Liver (tissue), 9 donors: Measurements from ENCODE around the gene RREB1. TPM values are rescaled to one million over a fixed set of nuclear protein-coding genes. Genes with fewer than 3 reads are reported as not detected.

Experiments
- DNase-seq: peaks from one replicate; pipeline ENCODE4 v3.0.0-alpha.2; 2017; ENCODE audit warnings: low spot score
- H3K27ac ChIP-seq, 2 donors: one replicate each; pipeline ENCODE4 v1.7.0; 2013; ENCODE audit warnings: inconsistent platforms in 2 of 2, low read length in 2 of 2, control low read depth in 1 of 2, low read depth in 1 of 2, mild to moderate bottlenecking in 1 of 2
- H3K27me3 ChIP-seq, 4 donors: one replicate each; pipeline versions ENCODE4 v1.6.1 to v1.7.0; 2013; ENCODE audit warnings: low read length in 3 of 4, inconsistent platforms in 1 of 4, mild to moderate bottlenecking in 1 of 4, moderate library complexity in 1 of 4; ENCODE audit not compliant: control insufficient read depth in 4 of 4, insufficient read depth in 4 of 4
- H3K36me3 ChIP-seq, 4 donors: one replicate each; pipeline versions ENCODE4 v1.6.1 to v1.7.0; 2013; ENCODE audit warnings: low read length in 3 of 4, mild to moderate bottlenecking in 3 of 4, low read depth in 1 of 4, moderate library complexity in 1 of 4; ENCODE audit not compliant: control insufficient read depth in 4 of 4, insufficient read depth in 3 of 4
- H3K4me1 ChIP-seq, 4 donors: one replicate each; pipeline versions ENCODE4 v1.6.1 to v1.7.0; 2013; ENCODE audit warnings: low read length in 3 of 4, mild to moderate bottlenecking in 3 of 4, moderate library complexity in 1 of 4; ENCODE audit not compliant: control insufficient read depth in 4 of 4, insufficient read depth in 4 of 4
- H3K4me3 ChIP-seq, 3 donors: one replicate each; pipeline versions ENCODE4 v1.6.1 to v1.7.0; 2013; ENCODE audit warnings: low read length in 3 of 3, control low read depth in 1 of 3, low read depth in 1 of 3, mild to moderate bottlenecking in 1 of 3
- H3K9ac ChIP-seq, 2 donors: one replicate each; pipeline ENCODE4 v1.7.0; 2013; ENCODE audit warnings: low read length in 2 of 2, mild to moderate bottlenecking in 2 of 2, moderate library complexity in 2 of 2, control low read depth in 1 of 2, low read depth in 1 of 2
- H3K9me3 ChIP-seq, 4 donors: one replicate each; pipeline versions ENCODE4 v1.6.1 to v1.7.0; 2013; ENCODE audit warnings: low read length in 3 of 4; ENCODE audit not compliant: control insufficient read depth in 4 of 4
- ATF3 ChIP-seq: IDR thresholded peaks from 2 replicates; pipeline ENCODE4 v1.6.1; 2016; ENCODE audit warnings: antibody characterized with exemption
- CTCF ChIP-seq: fragments of 150-350 bp; IDR thresholded peaks from 2 replicates; pipeline ENCODE4 v1.5.1; 2017; ENCODE audit warnings: improper control_type of control experiment, low read depth, low read length; ENCODE audit not compliant: missing input control
- EGR1 ChIP-seq, 2 donors: IDR thresholded peaks; 2 replicates each; pipeline ENCODE4 v1.6.1; 2016 to 2018; ENCODE audit warnings: antibody characterized with exemption in 2 of 2, low read depth in 2 of 2
- FOXA1 ChIP-seq: IDR thresholded peaks from 2 replicates; pipeline ENCODE4 v1.6.1; 2016; ENCODE audit warnings: antibody characterized with exemption
- FOXA2 ChIP-seq: IDR thresholded peaks from 2 replicates; pipeline ENCODE4 v1.6.1; 2016; ENCODE audit warnings: antibody characterized with exemption
- GABPA ChIP-seq, 2 donors: IDR thresholded peaks in 1 of 2; conservative IDR thresholded peaks in 1 of 2; 2 replicates each; pipeline ENCODE4 v1.6.1; 2016; ENCODE audit warnings: antibody characterized with exemption in 2 of 2, mild to moderate bottlenecking in 1 of 2, moderate library complexity in 1 of 2
- HNF4A ChIP-seq, 2 donors: conservative IDR thresholded peaks; 2 replicates each; pipeline ENCODE4 v1.6.1; 2016; ENCODE audit warnings: antibody characterized with exemption in 2 of 2, mild to moderate bottlenecking in 2 of 2
- HNF4G ChIP-seq: IDR thresholded peaks from 2 replicates; pipeline ENCODE4 v1.6.1; 2016; ENCODE audit warnings: antibody characterized with exemption
- MAX ChIP-seq: IDR thresholded peaks from 2 replicates; pipeline ENCODE4 v1.6.1; 2016; ENCODE audit warnings: antibody characterized with exemption
- NR2F2 ChIP-seq: IDR thresholded peaks from 2 replicates; pipeline ENCODE4 v1.6.1; 2016; ENCODE audit warnings: antibody characterized with exemption
- RAD21 ChIP-seq, 2 donors: IDR thresholded peaks; 2 replicates each; pipeline ENCODE4 v1.6.1; 2016; ENCODE audit warnings: antibody characterized with exemption in 2 of 2, mild to moderate bottlenecking in 2 of 2
- REST ChIP-seq: IDR thresholded peaks from 2 replicates; pipeline ENCODE4 v1.6.1; 2016; ENCODE audit warnings: antibody characterized with exemption, mild to moderate bottlenecking
- RXRA ChIP-seq, 2 donors: IDR thresholded peaks; 2 replicates each; pipeline ENCODE4 v1.6.1; 2017 to 2018; ENCODE audit warnings: antibody characterized with exemption in 2 of 2, mild to moderate bottlenecking in 1 of 2
- SP1 ChIP-seq: IDR thresholded peaks from 2 replicates; pipeline ENCODE4 v1.6.1; 2018; ENCODE audit warnings: antibody characterized with exemption, mild to moderate bottlenecking
- YY1 ChIP-seq: IDR thresholded peaks from 2 replicates; pipeline ENCODE4 v1.6.1; 2016; ENCODE audit warnings: antibody characterized with exemption, mild to moderate bottlenecking
- ZBTB33 ChIP-seq: IDR thresholded peaks from 2 replicates; pipeline ENCODE4 v1.6.1; 2016; ENCODE audit warnings: antibody characterized with exemption
- polyA plus RNA-seq, 2 donors: library from polyadenylated mRNA; stranded (reverse) in 1 of 2; unstranded in 1 of 2; fragments of 200-250 nt in 1 of 2; fragments of >200 nt in 1 of 2; fragmentation: Nextera tagmentation in 1 of 2; extraction: Ambion mirVana in 1 of 2; gene quantifications; one replicate each; pipeline versions ENCODE4 v1.2.1 to v1.2.3, GENCODE V29; 2013 to 2015
- total RNA-seq, 2 donors: library from RNA; depleted of rRNA; stranded (reverse); fragments of >200 nt; gene quantifications; one replicate each; pipeline ENCODE4 v1.2.3, GENCODE V29; 2014
- donor health status: healthy.
- donor health status: healthy.
- donor health status: healthy.
- donor health status: healthy.
- donor health status: healthy.

The RREB1 gene
- total and polyA plus RNA-seq, 4 donors, result 10.1 to 28.9 (median 17.3) TPM

GRCh38 chr6:7201732-7202541 lies 94.2 kb downstream of the RREB1 start (continued):
- TF ChIP-seq FOXA2 (no peak), GABPA (IDR thresholded peaks at IDR 0.05 in 1 of 2, conservative IDR thresholded peaks at IDR 0.05 in 1 of 2) (no peak), HNF4G (no peak)

- peak overlapping the region; percentile 83 to 87 for H3K27ac ChIP-seq
- peaks cover 0 to 27% (median 5%) of the 10 kb centered on the region in 4 donors for H3K36me3 ChIP-seq
- no peak overlapping the region for H3K4me3 ChIP-seq
- no peak for DNase-seq
- H3K9me3 ChIP-seq, result no peaks in the 10 kb centered on the region
- peaks cover 0 to 18% (median 11%) of the 10 kb centered on the region in 4 donors for H3K4me1 ChIP-seq
- H3K27me3 ChIP-seq, result no peaks in the 10 kb centered on the region
- no peak overlapping the region for H3K9ac ChIP-seq
- no peak for TF ChIP-seq RXRA (IDR thresholded peaks at IDR 0.05)
- no peak for TF ChIP-seq HNF4G
- TF ChIP-seq NR2F2, result no peak
- TF ChIP-seq GABPA (IDR thresholded peaks at IDR 0.05 in 1 of 2, conservative IDR thresholded peaks at IDR 0.05 in 1 of 2), result no peak
- TF ChIP-seq YY1, result no peak
- TF ChIP-seq SP1, result no peak
- TF ChIP-seq FOXA1, result no peak
- no peak for TF ChIP-seq HNF4A (conservative IDR thresholded peaks at IDR 0.05)
- TF ChIP-seq CTCF, result no peak
- no peak for TF ChIP-seq REST
- TF ChIP-seq EGR1 (IDR thresholded peaks at IDR 0.05; ENCODE audit: low read depth in 2 of 2), result no peak
- no peak for TF ChIP-seq ZBTB33
- no peak for TF ChIP-seq ATF3
- no peak for TF ChIP-seq MAX
- no peak for TF ChIP-seq RAD21 (IDR thresholded peaks at IDR 0.05)
Observed at GRCh38 chr6:7202950-7203349, 95.2 kb downstream of the RREB1 start.
